H9 (cell line): Measurements from ENCODE around the gene GRIA4. TPM values are rescaled to one million over a fixed set of nuclear protein-coding genes. Genes with fewer than 3 reads are reported as not detected.

ENCODE experiments used
- DNase-seq: peaks from one replicate; pipeline ENCODE4 v3.0.0-alpha.2; 2017
- H2AFZ ChIP-seq: one replicate; pipeline ENCODE4 v1.6.1; 2013; ENCODE audit warnings: mild to moderate bottlenecking, low read length, control low read depth, moderate library complexity
- H2AK5ac ChIP-seq: 2 replicates; pipeline ENCODE4 v1.6.1; 2013; ENCODE audit warnings: low read length, control low read depth, mixed read lengths; ENCODE audit not compliant: insufficient read length
- H2BK120ac ChIP-seq: one replicate; pipeline ENCODE4 v1.6.1; 2013; ENCODE audit warnings: low read depth, mild to moderate bottlenecking, low read length, control low read depth, inconsistent platforms; ENCODE audit not compliant: poor library complexity, severe bottlenecking
- H2BK12ac ChIP-seq: 2 replicates; pipeline ENCODE4 v1.6.1; 2013; ENCODE audit warnings: low read length, control low read depth, mixed read lengths, low read depth; ENCODE audit not compliant: insufficient read length
- H2BK15ac ChIP-seq: 2 replicates; pipeline ENCODE4 v1.6.1; 2013; ENCODE audit warnings: low read depth, low read length, control low read depth
- H2BK20ac ChIP-seq: one replicate; pipeline ENCODE4 v1.6.1; 2013; ENCODE audit warnings: low read depth, mild to moderate bottlenecking, low read length, control low read depth, inconsistent platforms; ENCODE audit not compliant: poor library complexity, severe bottlenecking
- H2BK5ac ChIP-seq: 2 replicates; pipeline ENCODE4 v1.6.1; 2013; ENCODE audit warnings: low read length, control low read depth, mixed read lengths; ENCODE audit not compliant: insufficient read length
- H3K14ac ChIP-seq: 2 replicates; pipeline ENCODE4 v1.6.1; 2013; ENCODE audit warnings: low read length, control low read depth; ENCODE audit not compliant: insufficient read depth
- H3K18ac ChIP-seq: 2 replicates; pipeline ENCODE4 v1.6.1; 2013; ENCODE audit warnings: low read depth, mild to moderate bottlenecking, mixed read lengths, low read length, control low read depth; ENCODE audit not compliant: insufficient read length
- H3K23ac ChIP-seq: 2 replicates; pipeline ENCODE4 v1.6.1; 2013; ENCODE audit warnings: low read length, control low read depth, mixed read lengths, low read depth; ENCODE audit not compliant: insufficient read length
- H3K23me2 ChIP-seq: 2 replicates; pipeline ENCODE4 v1.6.1; 2013; ENCODE audit warnings: low read depth, mild to moderate bottlenecking, mixed read lengths, low read length, control low read depth; ENCODE audit not compliant: insufficient read length, poor library complexity, severe bottlenecking
- H3K27ac ChIP-seq: 2 replicates; pipeline ENCODE4 v1.5.1; 2013; ENCODE audit warnings: low read length, control low read depth, mixed read lengths, low read depth; ENCODE audit not compliant: insufficient read length
- H3K27me3 ChIP-seq: 2 replicates; pipeline ENCODE4 v1.6.1; 2013; ENCODE audit warnings: low read length, control low read depth, inconsistent platforms; ENCODE audit not compliant: insufficient read depth
- H3K4ac ChIP-seq: 2 replicates; pipeline ENCODE4 v1.6.1; 2013; ENCODE audit warnings: low read depth, mild to moderate bottlenecking, control low read depth, inconsistent platforms, low read length, moderate library complexity
- H3K4me1 ChIP-seq: 2 replicates; pipeline ENCODE4 v1.6.1; 2013; ENCODE audit warnings: low read length, control low read depth, inconsistent platforms; ENCODE audit not compliant: insufficient read depth
- H3K4me2 ChIP-seq: 2 replicates; pipeline ENCODE4 v1.6.1; 2013; ENCODE audit warnings: low read length, control low read depth, mixed read lengths; ENCODE audit not compliant: insufficient read length, insufficient read depth
- H3K56ac ChIP-seq: 2 replicates; pipeline ENCODE4 v1.6.1; 2013; ENCODE audit warnings: low read depth, mild to moderate bottlenecking, mixed read lengths, low read length, control low read depth; ENCODE audit not compliant: insufficient read length
- H3K79me1 ChIP-seq: 2 replicates; pipeline ENCODE4 v1.6.1; 2013; ENCODE audit warnings: low read depth, mild to moderate bottlenecking, moderate library complexity, low read length, control low read depth, inconsistent platforms; ENCODE audit not compliant: insufficient read depth, poor library complexity, severe bottlenecking
- H3K79me2 ChIP-seq: 2 replicates; pipeline ENCODE4 v1.6.1; 2013; ENCODE audit warnings: low read length, control low read depth, inconsistent platforms; ENCODE audit not compliant: insufficient read depth
- H3K9ac ChIP-seq: 2 replicates; pipeline ENCODE4 v1.6.1; 2013; ENCODE audit warnings: low read length, control low read depth, mixed read lengths; ENCODE audit not compliant: insufficient read length; ENCODE audit errors: extremely low read depth
- H3K9me3 ChIP-seq: one replicate; pipeline ENCODE4 v1.6.1; 2013; ENCODE audit warnings: low read depth, low read length, inconsistent platforms; ENCODE audit not compliant: control insufficient read depth
- H3T11ph ChIP-seq: one replicate; pipeline ENCODE4 v1.6.1; 2013; ENCODE audit warnings: mild to moderate bottlenecking, low read length, control low read depth, inconsistent platforms
- H4K20me1 ChIP-seq: one replicate; pipeline ENCODE4 v1.6.1; 2013; ENCODE audit not compliant: control insufficient read depth, insufficient read length, insufficient read depth
- H4K5ac ChIP-seq: 2 replicates; pipeline ENCODE4 v1.6.1; 2013; ENCODE audit warnings: low read depth, mild to moderate bottlenecking, mixed read lengths, low read length, control low read depth; ENCODE audit not compliant: insufficient read length
- H4K8ac ChIP-seq: replicated peaks from 2 replicates; pipeline ENCODE4 v1.6.1; 2013; ENCODE audit warnings: low read length, control low read depth, mixed read lengths, low read depth; ENCODE audit not compliant: insufficient read length
- H4K91ac ChIP-seq: 2 replicates; pipeline ENCODE4 v1.6.1; 2013; ENCODE audit warnings: low read depth, mild to moderate bottlenecking, moderate library complexity, mixed read lengths, low read length, control low read depth; ENCODE audit not compliant: insufficient read length
- H3K27ac Mint-ChIP-seq, 3 experiments: 2 replicates in 2 of 3; 3 replicates in 1 of 3; pipeline ENCODE4 v1.8.0; 2020 to 2021; ENCODE audit warnings: mixed read lengths in 3 of 3, mild to moderate bottlenecking in 1 of 3, moderate library complexity in 1 of 3
- H3K27me3 Mint-ChIP-seq: 2 replicates; pipeline ENCODE4 v1.8.0; 2021; ENCODE audit warnings: low read depth, mild to moderate bottlenecking, moderate library complexity, mixed read lengths
- H3K36me3 Mint-ChIP-seq, 3 experiments: 2 replicates in 2 of 3; 3 replicates in 1 of 3; pipeline ENCODE4 v1.8.0; 2020 to 2021; ENCODE audit warnings: low read depth in 3 of 3, mixed read lengths in 3 of 3; ENCODE audit not compliant: insufficient read depth in 1 of 3
- H3K4me1 Mint-ChIP-seq, 2 experiments: 2 replicates each; pipeline ENCODE4 v1.8.0; 2020; ENCODE audit warnings: mixed read lengths in 2 of 2
- H3K4me3 Mint-ChIP-seq, 2 experiments: 2 replicates in 1 of 2; 3 replicates in 1 of 2; pipeline ENCODE4 v1.8.0; 2020 to 2021; ENCODE audit warnings: mild to moderate bottlenecking in 2 of 2, mixed read lengths in 2 of 2, moderate library complexity in 1 of 2
- H3K9me3 Mint-ChIP-seq, 2 experiments: 2 replicates in 1 of 2; 3 replicates in 1 of 2; pipeline ENCODE4 v1.8.0; 2020; ENCODE audit warnings: mild to moderate bottlenecking in 2 of 2, mixed read lengths in 2 of 2, moderate library complexity in 1 of 2
- CTCF ChIP-seq: fragments of 200-600 bp; sonication (generic); conservative IDR thresholded peaks from 3 replicates; pipeline ENCODE4 v1.8.0; 2021; ENCODE audit warnings: antibody characterized with exemption, mild to moderate bottlenecking
- WGBS: extraction: QIAGEN DNeasy Blood & Tissue Kit; methylation state at CpG from one replicate; pipeline ENCODE4 v1.1.7; 2013; ENCODE audit warnings: missing lambda C conversion rate, low lambda C conversion rate, mixed read lengths; ENCODE audit not compliant: insufficient read length; ENCODE audit errors: extremely low coverage; 5-methylcytosine and 5-hydroxymethylcytosine counted together
- total RNA-seq: library from RNA; stranded (reverse); gene quantifications from 2 replicates; pipeline ENCODE4 v1.2.1, GENCODE V29; 2021

GRIA4 gene
- total RNA-seq, 1 experiment from 2014 or later, result 0.83 TPM

GRCh38 chr11:106015066-106015465 is 405.2 kb downstream of the GRIA4 start:
- H3K79me2 ChIP-seq, result peaks cover 12% of the 10 kb centered on the region; the same call in 1 of the 2 replicates
- no peak overlapping the region for H3K27ac ChIP-seq
- H2BK12ac ChIP-seq, result no peak overlapping the region
- H2BK20ac ChIP-seq, result no peak overlapping the region
- Mint-ChIP-seq H3K27me3 (no peaks in the 10 kb centered on the region), H3K4me3 (no peak overlapping the region), H3K36me3 (peaks cover 12 to 15% (median 14%) of the 10 kb centered on the region in 3 experiments; a peak in 6 of 7 replicates), H3K4me1 (peaks cover 35 to 45% of the 10 kb centered on the region in 2 experiments), H3K27ac (no peak overlapping the region), H3K9me3 (no peaks in the 10 kb centered on the region)
- H3K18ac ChIP-seq, result no peak overlapping the region
- no peak overlapping the region for H4K91ac ChIP-seq
- WGBS, result no CpG with 5 or more reads among the region's 2 CpGs
- no peak overlapping the region for H2AK5ac ChIP-seq
- TF ChIP-seq CTCF, result no peak
- H3K4me2 ChIP-seq, result no peak overlapping the region
- no peak overlapping the region for H3K14ac ChIP-seq
- H3K27me3 ChIP-seq, result no peaks in the 10 kb centered on the region
- no peak overlapping the region for H3T11ph ChIP-seq
- H3K23ac ChIP-seq, result no peak overlapping the region
- H4K8ac ChIP-seq, result no peak overlapping the region
- H3K56ac ChIP-seq, result no peak overlapping the region
- H2BK120ac ChIP-seq, result no peak overlapping the region
- no peak overlapping the region for H2AFZ ChIP-seq
- H3K23me2 ChIP-seq, result no peaks in the 10 kb centered on the region
- H3K79me1 ChIP-seq, result peaks cover 5% of the 10 kb centered on the region
- no peaks in the 10 kb centered on the region for H3K9me3 ChIP-seq
- H3K4ac ChIP-seq, result no peak overlapping the region
- no peak overlapping the region for H4K5ac ChIP-seq
- peaks cover 4% of the 10 kb centered on the region; the same call in 1 of the 2 replicates for H3K4me1 ChIP-seq
- no peaks in the 10 kb centered on the region for H4K20me1 ChIP-seq
- H2BK5ac ChIP-seq, result no peak overlapping the region
- DNase-seq, result no peak
- no peak overlapping the region for H2BK15ac ChIP-seq
- no peak overlapping the region for H3K9ac ChIP-seq
